ENCODE data around the gene MRM3. TPM values are rescaled to one million over a fixed set of nuclear protein-coding genes. Genes with fewer than 3 reads are reported as not detected.
"Not testable (repeated sequence)": the region's sequence is repeated elsewhere in the genome, so short reads cannot be mapped to it uniquely, and the experiment has no call there.

The MRM3 gene
- total and polyA plus RNA-seq, 2 experiments from 2014 or later, result 17.7 to 23.4 TPM

GRCh38 chr17:746783-747629, 35.1 kb upstream of the MRM3 start (continued):
- TF ChIP-seq CTCF (conservative IDR thresholded peaks at IDR 0.05; ENCODE audit: low read depth in 2 of 2), result no peak
- no peak for TF ChIP-seq ZNF331 (CRISPR knock-in tag; IDR thresholded peaks at IDR 0.05; ENCODE audit: low read depth)
- no peak for TF ChIP-seq NANOG (IDR thresholded peaks at IDR 0.05; ENCODE audit: borderline replicate concordance)
- TF ChIP-seq REST (IDR thresholded peaks at IDR 0.05; ENCODE audit: unreplicated experiment), result no peak
- no peak for TF ChIP-seq POLR2AphosphoS5 (IDR thresholded peaks at IDR 0.05; ENCODE audit: low read depth)
- TF ChIP-seq JUNB (IDR thresholded peaks at IDR 0.05; ENCODE audit: unreplicated experiment), result no peak

- H3K4me1 Mint-ChIP-seq, result peaks cover 11% of the 10 kb centered on the region
- H3K4me3 Mint-ChIP-seq; H2AFZ ChIP-seq; H3K4me1 ChIP-seq (ENCODE audit: insufficient read depth); H3K4me3 ChIP-seq; ATAC-seq; H3K9me2 ChIP-seq (ENCODE audit: insufficient read depth); H3F3A ChIP-seq (replicated peaks; ENCODE audit: low read depth); H3K27ac Mint-ChIP-seq; H3K27ac ChIP-seq (ENCODE audit: low read depth); H3K4me2 ChIP-seq; H3K27me3 ChIP-seq (ENCODE audit: insufficient read depth); DNase-seq (ENCODE audit: low spot score); H4K20me1 ChIP-seq (replicated peaks; ENCODE audit: insufficient read depth): not testable (repeated sequence)
- peaks cover 82% of the 10 kb centered on the region for H3K36me3 Mint-ChIP-seq (ENCODE audit: low read depth)
- Histone ChIP-seq H3K79me2 (replicated peaks; ENCODE audit: insufficient read depth) (peaks cover 38% of the 10 kb centered on the region), H3K36me3 (ENCODE audit: insufficient read depth) (peaks cover 37% of the 10 kb centered on the region; the same call in 1 of the 2 replicates)
- peaks cover 18% of the 10 kb centered on the region for H3K27me3 Mint-ChIP-seq (ENCODE audit: insufficient read depth, low read depth, poor library complexity)
- peaks cover 42% of the 10 kb centered on the region for H3K9me3 Mint-ChIP-seq
Measured at GRCh38 chr17:748604-749003, 33.5 kb upstream of the MRM3 start.

- Mint-ChIP-seq H3K27me3 (ENCODE audit: insufficient read depth, low read depth, poor library complexity) (peaks cover 23% of the 10 kb centered on the region), H3K9me3 (peaks cover 42% of the 10 kb centered on the region), H3K36me3 (ENCODE audit: low read depth) (peaks cover 74% of the 10 kb centered on the region), H3K4me1 (peaks cover 11% of the 10 kb centered on the region)
- not testable (repeated sequence) for H3K27me3 ChIP-seq (ENCODE audit: insufficient read depth); H4K20me1 ChIP-seq (replicated peaks; ENCODE audit: insufficient read depth); H3K4me3 ChIP-seq; H3K27ac Mint-ChIP-seq; DNase-seq (ENCODE audit: low spot score); H3K4me2 ChIP-seq; H3F3A ChIP-seq (replicated peaks; ENCODE audit: low read depth); ATAC-seq; H3K4me1 ChIP-seq (ENCODE audit: insufficient read depth); H2AFZ ChIP-seq; H3K27ac ChIP-seq (ENCODE audit: low read depth); H3K9me2 ChIP-seq (ENCODE audit: insufficient read depth); H3K4me3 Mint-ChIP-seq
- H3K36me3 ChIP-seq (ENCODE audit: insufficient read depth), result peaks cover 31% of the 10 kb centered on the region; the same call in 1 of the 2 replicates
- peaks cover 38% of the 10 kb centered on the region for H3K79me2 ChIP-seq (replicated peaks; ENCODE audit: insufficient read depth)
Measured at GRCh38 chr17:749359-749758, 32.8 kb upstream of the MRM3 start.
